Endometrium (tissue), 2 donors: ENCODE measurements around the gene PTPRU.

Experiments used
- FAIRE-seq: peaks from 2 replicates; lab custom pipeline; 2012; peaks lifted over from hg19 to GRCh38; lab: Jason Lieb, UNC
- donor health status: control.
- donor health status: control.

PTPRU gene

DNA sequence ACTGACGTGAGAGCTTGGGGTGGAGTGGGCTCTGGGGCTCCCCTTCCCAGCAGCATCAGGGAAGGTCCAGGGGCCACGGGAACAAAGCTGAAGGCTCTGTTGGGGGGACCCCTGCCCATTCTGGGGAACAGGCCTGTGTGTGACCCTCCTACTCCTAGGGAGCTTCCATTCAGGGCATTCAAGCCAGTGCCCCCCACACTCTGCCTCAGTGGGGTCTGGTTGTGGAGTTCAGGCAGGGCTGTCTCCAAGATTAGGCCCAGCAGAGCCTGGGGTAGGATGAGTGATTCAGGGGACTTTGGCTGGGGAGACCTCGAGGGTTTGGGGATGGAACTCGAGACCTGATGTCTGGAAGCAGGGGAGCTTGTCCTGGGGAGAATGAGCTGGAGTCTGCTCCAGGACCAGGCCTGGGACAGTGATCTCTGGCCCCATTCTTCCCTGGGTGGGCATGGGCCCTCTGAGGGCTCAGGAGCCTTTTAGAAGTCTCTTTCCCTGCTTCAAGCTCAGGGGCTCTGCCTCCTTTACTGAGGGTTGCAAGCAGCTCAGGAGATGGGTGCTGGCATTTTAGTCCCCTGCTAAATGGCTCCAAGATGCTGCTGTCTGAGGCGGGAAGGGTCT, 81.7 kb downstream of the PTPRU start:
- FAIRE-seq: no peak

DNA sequence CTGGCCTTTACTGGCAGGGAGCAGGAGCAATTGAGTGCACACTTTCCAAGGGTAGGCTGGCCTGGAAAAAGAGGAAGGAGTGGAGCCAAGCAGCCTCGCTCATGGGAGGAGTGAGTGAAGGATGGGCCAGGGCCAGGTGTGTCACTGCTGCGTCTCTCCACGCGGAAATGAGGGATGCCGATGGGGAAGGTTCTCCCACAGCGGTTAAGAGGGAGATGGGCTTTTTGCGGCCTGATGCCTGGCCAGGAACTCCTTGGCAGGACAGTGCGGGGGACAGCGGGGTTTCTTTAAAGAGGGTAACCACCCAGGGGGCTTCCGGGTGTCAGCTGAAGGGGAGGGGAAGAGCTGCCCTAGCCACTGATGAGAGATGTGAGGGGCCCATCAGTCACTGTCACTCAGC, 82.4 kb downstream of the PTPRU start:
- no peak for FAIRE-seq

DNA sequence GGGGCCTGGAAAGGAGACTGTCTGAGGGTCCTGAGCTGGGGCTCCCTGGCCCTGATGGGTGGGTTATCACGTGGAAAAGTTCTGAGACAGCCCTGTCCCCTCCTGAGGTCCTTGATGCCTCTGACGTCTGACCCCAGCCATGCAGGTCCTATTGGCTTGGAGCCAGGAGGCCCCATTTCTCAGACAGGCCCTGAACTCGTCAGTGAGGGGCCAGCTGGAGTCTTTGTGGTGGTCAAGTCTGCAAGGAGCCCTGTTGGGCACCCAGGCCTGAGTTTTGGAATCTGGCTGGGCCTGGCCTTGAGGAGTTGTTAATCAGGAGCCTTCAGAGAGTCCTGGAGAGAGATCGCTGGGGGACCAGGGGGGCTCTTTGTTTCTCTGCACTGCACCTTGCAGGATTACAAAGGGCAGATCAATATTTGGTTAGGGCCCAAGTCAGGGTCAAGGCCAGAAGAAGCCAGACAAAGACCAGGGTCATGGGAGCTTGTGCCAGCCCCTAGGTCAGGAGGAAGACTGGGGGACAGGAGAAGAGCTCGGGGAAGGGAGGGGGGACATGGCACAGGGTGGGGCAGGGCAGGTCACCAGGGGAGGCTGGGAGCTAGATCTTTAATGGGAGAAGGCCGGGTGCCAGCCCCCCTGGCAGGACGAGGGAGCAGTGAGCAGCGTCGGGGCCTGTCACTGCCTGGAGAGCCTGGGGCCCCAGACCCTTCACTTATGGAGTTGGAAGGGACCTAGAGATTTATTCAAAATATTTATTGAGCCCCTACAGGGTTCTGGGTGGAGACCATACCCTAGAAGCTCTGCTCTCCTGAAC, 83.2 kb downstream of the PTPRU start:
- FAIRE-seq: no peak

GRCh38 chr1:29320156-29320940, 84.0 kb downstream of the PTPRU start:
- FAIRE-seq: no peak

- FAIRE-seq: no peak
Observed at GRCh38 chr1:29321176-29321575, 84.9 kb downstream of the PTPRU start.

DNA sequence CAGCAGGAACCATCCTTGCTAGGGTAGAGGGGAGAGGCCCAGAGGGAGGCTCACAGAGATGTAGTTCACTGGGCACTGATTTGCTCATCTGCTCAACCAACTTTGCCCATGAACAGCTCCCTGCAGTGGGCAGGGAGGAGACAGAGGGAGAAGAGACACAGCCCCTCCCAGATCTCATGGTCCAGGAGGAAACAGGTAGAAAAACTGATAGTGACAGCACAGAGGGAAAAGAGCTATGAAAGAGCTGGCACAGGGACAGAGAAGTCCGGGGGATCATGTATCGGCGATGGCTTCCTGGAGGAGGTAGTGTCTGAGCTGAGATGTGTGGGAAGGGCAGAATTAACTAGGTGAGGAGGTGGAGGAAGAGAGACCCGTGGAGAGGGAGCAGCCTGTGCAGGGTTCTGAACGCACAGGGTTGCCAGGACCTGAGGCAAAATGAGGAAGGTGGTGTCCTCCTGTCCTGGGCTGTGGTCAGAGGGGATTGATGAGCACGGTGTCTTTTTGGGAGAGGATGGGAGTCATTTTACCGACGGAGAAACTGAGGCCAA, 85.9 kb downstream of the PTPRU start:
- no peak for FAIRE-seq

GRCh38 chr1:29322861-29323585, 86.7 kb downstream of the PTPRU start:
- FAIRE-seq: no peak

DNA sequence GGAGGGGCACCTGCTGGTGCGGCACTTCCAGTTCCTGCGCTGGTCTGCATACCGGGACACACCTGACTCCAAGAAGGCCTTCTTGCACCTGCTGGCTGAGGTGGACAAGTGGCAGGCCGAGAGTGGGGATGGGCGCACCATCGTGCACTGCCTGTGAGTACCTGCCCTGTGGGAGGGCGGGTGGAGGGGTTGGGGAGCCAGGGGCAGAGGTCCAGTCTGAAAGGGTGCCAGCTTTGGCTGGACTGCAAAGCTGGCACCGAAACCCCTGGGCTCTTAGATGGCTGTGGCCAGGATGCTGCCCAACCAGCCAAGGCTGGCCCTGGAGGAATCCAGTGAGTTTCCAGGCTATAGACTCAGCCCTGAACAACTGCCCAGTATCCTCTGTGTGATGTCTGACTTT, 87.3 kb downstream of the PTPRU start:
- no peak for FAIRE-seq

- FAIRE-seq: no peak
Observed at GRCh38 chr1:29324202-29324601, 87.9 kb downstream of the PTPRU start.

GRCh38 chr1:29324771-29325351, 88.5 kb downstream of the PTPRU start:
- FAIRE-seq: no peak

DNA sequence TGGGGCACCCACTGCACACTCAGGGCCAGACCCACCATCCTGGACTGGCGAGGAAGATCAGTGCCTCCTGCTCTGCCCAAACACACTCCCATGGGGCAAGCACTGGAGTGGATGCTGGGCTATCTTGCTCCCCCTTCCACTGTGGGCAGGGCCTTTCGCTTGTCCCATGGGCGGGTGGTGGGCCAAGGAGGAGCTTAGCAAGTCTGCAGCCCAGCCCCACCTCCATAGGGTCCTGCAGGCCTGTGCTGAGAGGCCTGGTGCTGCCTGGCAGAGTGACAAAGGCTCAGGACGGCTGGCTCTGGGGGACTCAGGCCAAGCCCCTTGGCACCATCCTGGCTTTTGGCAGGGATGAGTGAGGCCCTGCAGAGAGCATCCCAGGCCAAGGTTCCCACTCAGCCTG, 89.4 kb downstream of the PTPRU start:
- no peak for FAIRE-seq

GRCh38 chr1:29326123-29326522, 89.8 kb downstream of the PTPRU start:
- no peak for FAIRE-seq

DNA sequence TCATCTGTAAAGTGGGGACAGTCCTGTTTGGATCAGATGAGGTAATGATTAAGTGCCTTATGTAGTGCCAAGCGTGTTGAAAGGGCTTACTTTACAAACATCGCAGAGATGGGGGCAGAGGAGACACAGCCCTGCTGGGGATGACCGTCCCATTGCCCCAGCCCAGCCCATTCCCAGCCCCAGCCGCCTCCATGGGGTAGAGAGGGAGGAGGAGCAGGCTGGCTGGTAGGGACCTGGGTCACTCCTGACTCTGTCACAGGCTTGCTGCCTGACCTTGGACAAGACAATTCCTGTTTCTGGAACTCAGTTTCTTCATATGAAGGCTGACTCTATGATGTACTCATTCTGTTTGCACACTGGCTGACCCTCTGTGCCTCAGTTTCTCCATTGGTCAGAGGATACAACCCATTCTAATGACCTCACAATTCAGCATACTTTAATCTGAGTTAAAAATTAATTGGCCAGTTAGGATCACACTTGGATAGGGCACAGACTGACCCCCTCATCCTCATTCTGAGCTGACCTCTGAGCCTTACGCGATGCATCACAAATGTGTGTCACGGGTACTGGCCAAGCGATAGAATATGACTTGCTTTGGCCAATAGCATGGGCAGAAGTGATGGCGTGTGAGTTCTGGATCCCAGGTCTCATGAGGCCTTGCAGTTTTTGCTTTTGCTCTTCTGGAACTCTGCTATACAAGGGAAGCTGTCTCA, 91.1 kb downstream of the PTPRU start:
- FAIRE-seq: no peak

DNA sequence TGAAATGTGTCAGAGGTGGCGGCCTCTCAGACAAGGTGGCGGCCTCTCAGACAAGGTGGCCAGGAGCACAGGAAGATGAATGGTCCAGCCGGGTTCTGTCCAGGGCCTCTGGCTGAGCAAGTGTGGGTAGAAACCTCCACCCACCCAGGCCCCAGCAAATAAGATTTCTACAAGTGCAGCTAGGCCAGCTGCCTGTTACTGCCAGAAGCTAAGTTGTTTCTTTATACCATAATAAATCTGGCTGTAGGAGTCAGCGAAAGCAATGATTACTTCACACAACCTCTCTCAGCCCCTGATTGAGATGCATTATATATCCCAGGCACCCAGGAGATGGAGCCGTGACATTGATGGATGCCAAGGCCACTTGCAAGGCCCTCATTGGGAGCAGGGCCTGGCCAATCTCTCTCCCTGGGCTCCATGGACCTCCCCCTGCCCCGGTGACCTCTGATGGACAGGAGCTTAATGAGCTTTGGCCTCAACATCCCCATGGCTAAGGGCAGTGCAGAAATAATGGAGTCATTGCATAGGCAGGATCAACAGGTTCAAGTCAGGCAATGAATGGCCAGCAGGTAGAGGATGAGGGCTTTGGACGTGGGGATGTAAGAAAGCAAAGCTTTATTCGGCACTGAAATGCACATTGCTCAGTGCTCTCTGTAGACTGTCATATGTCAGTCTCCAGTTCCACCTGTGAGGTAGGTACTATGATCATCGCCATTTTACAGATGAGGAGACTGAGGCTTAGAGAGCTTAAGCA, 92.9 kb downstream of the PTPRU start:
- FAIRE-seq: no peak

DNA sequence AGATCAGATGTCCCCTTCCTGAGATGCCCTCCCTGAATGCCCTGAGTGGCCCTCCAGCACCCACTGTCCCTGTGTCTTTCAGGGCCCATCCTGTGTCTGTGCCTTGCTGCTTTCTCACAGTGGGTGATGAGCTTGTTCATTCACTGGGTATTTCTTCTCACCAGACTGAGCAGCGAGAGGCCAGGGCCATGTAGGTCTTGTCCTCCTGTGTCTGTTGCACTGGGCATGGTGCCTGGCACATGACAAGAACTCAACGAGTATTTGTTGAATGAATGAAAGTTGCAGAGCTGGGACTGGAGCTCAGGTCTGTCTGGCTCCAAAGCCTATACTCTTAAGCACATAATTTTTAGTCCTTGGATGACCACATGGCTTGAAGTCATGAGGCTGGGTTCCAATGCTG, 93.8 kb downstream of the PTPRU start:
- FAIRE-seq: no peak

DNA sequence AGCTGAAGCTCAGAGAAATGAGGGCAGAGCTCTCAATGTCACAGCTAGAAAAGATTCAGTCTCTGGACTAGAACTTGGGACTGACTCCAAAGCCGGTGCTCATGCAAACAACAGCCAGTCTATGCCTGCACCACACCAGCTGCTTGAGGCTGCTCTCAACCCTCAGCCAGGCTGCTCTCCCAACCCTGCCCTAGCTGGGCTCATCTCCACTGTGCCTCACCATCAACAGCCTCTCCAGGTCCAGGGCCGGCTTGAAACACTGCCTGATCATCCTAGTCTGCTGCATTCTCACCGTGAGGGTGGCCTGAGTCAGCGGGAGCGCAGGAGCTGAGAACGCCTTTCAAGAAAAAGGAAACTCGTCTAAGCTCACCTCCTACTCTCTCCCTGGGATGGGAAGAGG, 94.5 kb downstream of the PTPRU start:
- no peak for FAIRE-seq

GRCh38 chr1:29331309-29331708, 95.0 kb downstream of the PTPRU start:
- FAIRE-seq: no peak

GRCh38 chr1:29331729-29332128, 95.4 kb downstream of the PTPRU start:
- no peak for FAIRE-seq

GRCh38 chr1:29332204-29332603, 95.9 kb downstream of the PTPRU start:
- FAIRE-seq: no peak

DNA sequence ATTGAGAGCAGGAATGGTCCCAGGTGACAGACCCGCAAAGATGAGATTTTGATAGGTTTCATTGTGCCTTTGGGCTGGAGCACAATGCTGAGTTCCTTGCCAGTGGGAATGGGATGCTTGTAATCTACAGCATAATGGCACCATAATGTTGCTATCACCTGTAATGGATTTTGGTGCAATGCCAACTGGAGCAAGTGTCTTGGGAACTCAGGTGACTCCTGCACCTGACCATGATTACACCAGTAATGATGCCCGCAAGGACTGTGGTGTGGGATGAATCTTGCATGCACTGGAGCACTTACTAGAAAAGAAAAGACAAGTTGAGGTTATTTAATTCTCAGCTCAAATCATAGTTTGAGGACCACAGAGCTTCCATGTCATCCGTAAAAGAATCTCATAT, 96.7 kb downstream of the PTPRU start:
- FAIRE-seq: no peak
